Measurements from ENCODE around the gene KIF18A.

KIF18A gene

GRCh38 chr11:28107750-28108618, at the start of gene KIF18A, which contains the start of gene METTL15:
TSS of gene KIF18A (minus strand) at chr11:28108156. CDS start at chr11:28097947, 10,209 bp downstream.
TSS of gene METTL15 (plus strand) at chr11:28108388. CDS start at chr11:28113335, 4,947 bp downstream.
- peak; percentile 100 for DNase-seq
- no peaks in the 10 kb centered on the region for H3K9me3 ChIP-seq
- H3K36me3 ChIP-seq = no peaks in the 10 kb centered on the region
- intact Hi-C loops (cut with DNase I; ENCODE audit: low total_unique reads) = no loop called here
- no peaks in the 10 kb centered on the region for H3K27me3 ChIP-seq
- peak within 1 kb of the TSS; percentile 59 to 66 for H3K4me3 ChIP-seq
- peaks cover 0 to 43% (median 16%) of the 10 kb centered on the region in 4 donors for H3K4me1 ChIP-seq
- H3K27ac ChIP-seq = peak within 1 kb of the TSS; percentile 89 to 93
- TF ChIP-seq, protein P1, sequence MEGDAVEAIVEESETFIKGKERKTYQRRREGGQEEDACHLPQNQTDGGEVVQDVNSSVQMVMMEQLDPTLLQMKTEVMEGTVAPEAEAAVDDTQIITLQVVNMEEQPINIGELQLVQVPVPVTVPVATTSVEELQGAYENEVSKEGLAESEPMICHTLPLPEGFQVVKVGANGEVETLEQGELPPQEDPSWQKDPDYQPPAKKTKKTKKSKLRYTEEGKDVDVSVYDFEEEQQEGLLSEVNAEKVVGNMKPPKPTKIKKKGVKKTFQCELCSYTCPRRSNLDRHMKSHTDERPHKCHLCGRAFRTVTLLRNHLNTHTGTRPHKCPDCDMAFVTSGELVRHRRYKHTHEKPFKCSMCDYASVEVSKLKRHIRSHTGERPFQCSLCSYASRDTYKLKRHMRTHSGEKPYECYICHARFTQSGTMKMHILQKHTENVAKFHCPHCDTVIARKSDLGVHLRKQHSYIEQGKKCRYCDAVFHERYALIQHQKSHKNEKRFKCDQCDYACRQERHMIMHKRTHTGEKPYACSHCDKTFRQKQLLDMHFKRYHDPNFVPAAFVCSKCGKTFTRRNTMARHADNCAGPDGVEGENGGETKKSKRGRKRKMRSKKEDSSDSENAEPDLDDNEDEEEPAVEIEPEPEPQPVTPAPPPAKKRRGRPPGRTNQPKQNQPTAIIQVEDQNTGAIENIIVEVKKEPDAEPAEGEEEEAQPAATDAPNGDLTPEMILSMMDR (IDR thresholded peaks at IDR 0.05) = no peak

GRCh38 chr11:28153586-28153985, 45.6 kb upstream of the KIF18A start:
- Histone ChIP-seq H3K27me3 (no peaks in the 10 kb centered on the region), H3K4me1 (no peaks in the 10 kb centered on the region), H3K27ac (no peak overlapping the region), H3K9me3 (no peaks in the 10 kb centered on the region), H3K4me3 (no peak overlapping the region), H3K36me3 (peaks cover 17 to 19% (median 17%) of the 10 kb centered on the region in 3 donors)
- TF ChIP-seq, protein P1 (IDR thresholded peaks at IDR 0.05) = no peak
- intact Hi-C loops (cut with DNase I; ENCODE audit: low total_unique reads) = no loop called here
- no peak for DNase-seq

GRCh38 chr11:28152743-28153142, 44.8 kb upstream of the KIF18A start:
- TF ChIP-seq, protein P1 (IDR thresholded peaks at IDR 0.05) = no peak
- Histone ChIP-seq H3K4me3 (no peak overlapping the region), H3K27ac (no peak overlapping the region), H3K9me3 (no peaks in the 10 kb centered on the region), H3K36me3 (peaks cover 8 to 12% (median 9%) of the 10 kb centered on the region in 3 donors), H3K27me3 (no peaks in the 10 kb centered on the region), H3K4me1 (no peaks in the 10 kb centered on the region)
- intact Hi-C loops (cut with DNase I; ENCODE audit: low total_unique reads) = no loop called here
- DNase-seq = no peak

- DNase-seq = no peak
Observed at GRCh38 chr11:28146123-28146751, 38.3 kb upstream of the KIF18A start.

DNA sequence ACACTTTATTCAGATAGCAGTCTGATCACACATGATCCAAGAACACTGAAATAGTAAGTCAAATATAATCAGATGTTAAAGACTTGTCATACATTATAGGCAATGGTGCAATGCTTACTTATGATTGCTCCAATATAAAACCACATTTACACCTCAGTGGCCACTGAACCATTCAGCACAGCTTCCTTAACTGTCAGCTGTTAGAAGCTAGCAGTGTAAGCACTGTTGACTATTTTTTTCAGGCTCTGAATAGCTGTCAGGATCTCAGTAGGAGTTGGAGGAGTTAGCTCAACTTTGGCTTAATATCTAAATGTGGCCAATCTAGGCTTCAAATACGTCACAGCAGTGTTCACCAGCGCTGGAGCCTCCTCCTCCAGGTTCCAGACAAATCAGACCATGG, 36.9 kb upstream of the KIF18A start:
- H3K4me1 ChIP-seq = no peaks in the 10 kb centered on the region
- no peak for DNase-seq
- TF ChIP-seq, protein P1 (IDR thresholded peaks at IDR 0.05) = no peak
- H3K9me3 ChIP-seq = peaks cover 0 to 5% (median 0%) of the 10 kb centered on the region in 3 donors
- H3K36me3 ChIP-seq = peaks cover 0 to 12% (median 0%) of the 10 kb centered on the region in 3 donors
- H3K27me3 ChIP-seq = no peaks in the 10 kb centered on the region
- H3K27ac ChIP-seq = no peak overlapping the region
- intact Hi-C loops (cut with DNase I; ENCODE audit: low total_unique reads) = no loop called here
- H3K4me3 ChIP-seq = no peak overlapping the region

More at GRCh38 chr11:28146123-28146751, 38.3 kb upstream of the KIF18A start:
- Histone ChIP-seq H3K36me3 (no peaks in the 10 kb centered on the region), H3K4me3 (no peak overlapping the region), H3K27ac (no peak overlapping the region), H3K9me3 (no peaks in the 10 kb centered on the region), H3K27me3 (no peaks in the 10 kb centered on the region), H3K4me1 (no peaks in the 10 kb centered on the region)
- intact Hi-C loops (cut with DNase I; ENCODE audit: low total_unique reads) = no loop called here
- TF ChIP-seq, protein P1 (IDR thresholded peaks at IDR 0.05) = no peak

Data from tibial artery (tissue), 4 donors.